Endothelial cell (in vitro differentiated cells): Measurements from ENCODE around the gene KRTAP9-1. TPM values are rescaled to one million over a fixed set of nuclear protein-coding genes. Genes with fewer than 3 reads are reported as not detected.

ENCODE experiments used
- DNase-seq: peaks from one replicate; pipeline ENCODE4 v3.0.0; 2021; ENCODE audit warnings: low spot score
- H3K27ac Mint-ChIP-seq: one replicate; pipeline ENCODE4 v1.8.0; 2021; ENCODE audit warnings: mixed read lengths, inconsistent platforms; ENCODE audit not compliant: unreplicated experiment
- H3K27me3 Mint-ChIP-seq: one replicate; pipeline ENCODE4 v1.8.0; 2021; ENCODE audit warnings: mild to moderate bottlenecking, moderate library complexity, mixed read lengths, inconsistent platforms; ENCODE audit not compliant: unreplicated experiment
- H3K36me3 Mint-ChIP-seq: one replicate; pipeline ENCODE4 v1.8.0; 2021; ENCODE audit warnings: mild to moderate bottlenecking, low read depth, mixed read lengths, inconsistent platforms; ENCODE audit not compliant: unreplicated experiment
- H3K4me1 Mint-ChIP-seq: one replicate; pipeline ENCODE4 v1.8.0; 2021; ENCODE audit warnings: mild to moderate bottlenecking, mixed read lengths, inconsistent platforms; ENCODE audit not compliant: unreplicated experiment
- H3K4me3 Mint-ChIP-seq: one replicate; pipeline ENCODE4 v1.8.0; 2021; ENCODE audit warnings: mild to moderate bottlenecking, mixed read lengths, inconsistent platforms; ENCODE audit not compliant: unreplicated experiment
- H3K9me3 Mint-ChIP-seq: one replicate; pipeline ENCODE4 v1.8.0; 2021; ENCODE audit warnings: mixed read lengths, inconsistent platforms; ENCODE audit not compliant: unreplicated experiment
- CTCF ChIP-seq: fragments of 200-600 bp; sonication (generic); IDR thresholded peaks from one replicate; pipeline ENCODE4 v1.5.0; 2021; ENCODE audit warnings: antibody characterized with exemption; ENCODE audit not compliant: unreplicated experiment
- total RNA-seq: library from RNA; stranded (reverse); fragmentation: NEBNext Ultra II Directional; extraction: Animal tissue kit (Norgen Biotek cat#: 25700); gene quantifications from one replicate; pipeline ENCODE4 v1.2.1, GENCODE V29; 2021; ENCODE audit not compliant: unreplicated experiment

Gene KRTAP9-1
- total RNA-seq, 1 donor from 2014 or later: not detected

DNA sequence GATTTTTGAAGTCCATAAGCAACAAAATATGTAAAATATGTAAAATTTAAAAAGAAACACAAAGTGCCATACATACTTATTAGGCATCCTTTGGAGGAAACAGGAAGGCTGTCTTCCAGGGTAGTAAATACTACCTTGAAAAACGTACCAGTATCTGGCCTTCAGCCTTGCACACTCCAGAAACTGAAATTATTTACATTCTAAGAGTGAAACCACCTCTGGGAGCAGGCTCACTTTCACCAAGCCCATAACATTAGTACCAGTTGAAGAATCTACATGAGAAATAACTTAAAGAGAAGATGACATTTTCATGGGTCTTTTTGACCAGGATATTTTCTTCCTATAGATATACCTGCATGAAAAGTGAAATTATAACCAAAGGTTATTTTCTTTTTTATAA is 6.4 kb downstream of the KRTAP9-1 start:
- H3K4me1 Mint-ChIP-seq: no peaks in the 10 kb centered on the region
- H3K36me3 Mint-ChIP-seq: no peaks in the 10 kb centered on the region

DNA sequence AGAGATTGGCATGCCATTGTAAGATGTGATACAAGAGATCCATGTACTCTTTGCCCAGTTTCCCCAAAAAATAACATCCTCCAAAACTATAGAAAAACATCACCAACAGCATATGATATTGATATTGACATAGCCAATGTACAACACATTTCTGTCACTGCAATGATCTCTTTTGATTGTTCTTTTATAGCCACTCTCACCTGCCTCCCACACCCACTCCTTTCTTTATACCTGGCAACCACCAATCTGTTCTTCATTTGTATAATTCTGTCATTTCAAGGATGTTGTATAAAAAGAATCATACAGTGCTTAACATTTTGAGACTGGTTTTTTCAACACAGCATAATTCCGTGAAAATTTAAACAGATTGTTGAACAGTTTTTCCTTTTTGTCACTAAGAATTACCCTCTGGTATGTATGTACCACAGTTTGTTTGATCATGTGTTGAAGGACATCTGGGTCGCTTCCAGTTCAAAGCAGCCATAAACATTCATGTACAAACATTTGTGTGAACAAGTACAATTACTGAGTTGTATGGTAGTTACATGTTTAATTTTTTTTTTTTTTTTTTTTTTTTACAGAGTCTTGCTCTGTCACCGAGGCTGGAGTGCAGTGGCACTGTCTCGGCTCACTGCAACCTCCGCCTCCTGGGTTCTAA is 9.9 kb downstream of the KRTAP9-1 start:
- Mint-ChIP-seq H3K4me1 (no peaks in the 10 kb centered on the region), H3K27ac (no peak overlapping the region), H3K9me3 (no peaks in the 10 kb centered on the region), H3K36me3 (no peaks in the 10 kb centered on the region), H3K4me3 (no peak overlapping the region), H3K27me3 (no peaks in the 10 kb centered on the region)
- no peak for TF ChIP-seq CTCF
- DNase-seq: no peak

More for the DNA sequence above, 6.4 kb downstream of the KRTAP9-1 start:
- Mint-ChIP-seq H3K27me3 (no peaks in the 10 kb centered on the region), H3K4me3 (no peak overlapping the region), H3K9me3 (no peaks in the 10 kb centered on the region), H3K27ac (no peak overlapping the region)
- no peak for DNase-seq
- no peak for TF ChIP-seq CTCF

- Mint-ChIP-seq H3K27ac (no peak overlapping the region), H3K4me3 (no peak overlapping the region), H3K36me3 (no peaks in the 10 kb centered on the region), H3K27me3 (no peaks in the 10 kb centered on the region), H3K9me3 (no peaks in the 10 kb centered on the region), H3K4me1 (no peaks in the 10 kb centered on the region)
- no peak for DNase-seq
- TF ChIP-seq CTCF: no peak
These were observed 22.3 kb downstream of the KRTAP9-1 start for GRCh38 chr17:41211845-41212466.

DNA sequence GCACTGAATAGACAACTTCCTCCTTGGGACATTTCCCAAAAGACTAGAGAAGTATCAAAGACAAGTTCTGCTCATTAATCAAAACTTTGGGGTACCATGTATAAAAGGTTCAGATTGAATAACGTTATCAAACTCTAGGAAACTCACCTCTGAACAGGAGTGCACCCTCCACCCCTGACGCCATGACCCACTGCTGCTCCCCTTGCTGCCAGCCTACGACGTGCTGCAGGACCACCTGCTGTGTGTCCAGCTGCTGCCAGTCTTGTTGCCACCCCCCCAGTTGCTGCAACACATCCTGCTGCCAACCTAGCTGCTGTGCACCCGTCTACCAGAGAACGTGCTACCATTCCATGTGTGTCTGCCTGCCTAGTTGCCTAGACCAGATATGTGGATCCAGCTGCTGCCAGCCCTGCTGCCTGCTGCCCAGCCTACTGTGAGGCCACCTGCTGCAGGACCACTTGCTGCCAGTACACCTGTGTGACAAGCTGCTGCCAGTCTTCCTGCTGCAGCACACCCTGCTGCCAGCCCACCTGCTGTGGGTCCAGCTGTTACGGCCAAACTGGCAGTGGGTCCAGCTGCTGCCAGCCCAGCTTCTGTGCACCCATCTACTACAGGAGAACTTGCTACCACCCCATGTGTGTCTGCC is 23.0 kb downstream of the KRTAP9-1 start:
- Mint-ChIP-seq H3K9me3 (no peaks in the 10 kb centered on the region), H3K27me3 (no peaks in the 10 kb centered on the region), H3K4me1 (no peaks in the 10 kb centered on the region), H3K36me3 (no peaks in the 10 kb centered on the region), H3K27ac (no peak overlapping the region), H3K4me3 (no peak overlapping the region)
- no peak for DNase-seq
- no peak for TF ChIP-seq CTCF

- Mint-ChIP-seq H3K27ac (no peak overlapping the region), H3K4me1 (no peaks in the 10 kb centered on the region), H3K36me3 (no peaks in the 10 kb centered on the region), H3K9me3 (no peaks in the 10 kb centered on the region), H3K27me3 (no peaks in the 10 kb centered on the region), H3K4me3 (no peak overlapping the region)
- TF ChIP-seq CTCF: no peak
- no peak for DNase-seq
These were observed 26.0 kb downstream of the KRTAP9-1 start for GRCh38 chr17:41215681-41216080.
